HL-60/S4 treated with retinoic acid at 250 ng/mL for 4 days and 3 days (cell line): Measurements from ENCODE around the gene C6orf58.
"Not testable (repeated sequence)": the region's sequence is repeated elsewhere in the genome, so short reads cannot be mapped to it uniquely, and the experiment has no call there.

Experiments
- in situ Hi-C: fragments of 300-500 bp; cut with MboI; formaldehyde crosslinking; loops from 2 replicates; pipeline ENCODE4 v1.7.0; 2022; ENCODE audit warnings: low sequenced_read_pairs

Gene C6orf58

GRCh38 chr6:127589135-127589534, 12.2 kb downstream of the C6orf58 start:
- in situ Hi-C loops, result no loop called here

- in situ Hi-C loops, result no loop called here
Measured at GRCh38 chr6:127590344-127590743, 13.4 kb downstream of the C6orf58 start.

GRCh38 chr6:127592964-127593363, 16.0 kb downstream of the C6orf58 start:
- in situ Hi-C loops, result no loop called here

GRCh38 chr6:127593456-127593855, 16.5 kb downstream of the C6orf58 start:
- in situ Hi-C loops, result not testable (repeated sequence)

- in situ Hi-C loops, result no loop called here
Measured at GRCh38 chr6:127606131-127606562, 29.2 kb downstream of the C6orf58 start.

- in situ Hi-C loops, result no loop called here
Measured at GRCh38 chr6:127608554-127609270, 31.7 kb downstream of the C6orf58 start.

- in situ Hi-C loops, result no loop called here
Measured at GRCh38 chr6:127618729-127619128, 41.8 kb downstream of the C6orf58 start.

- in situ Hi-C loops, result no loop called here
Measured at GRCh38 chr6:127630800-127631199, 53.8 kb downstream of the C6orf58 start.

- in situ Hi-C loops, result no loop called here
Measured at GRCh38 chr6:127634178-127634577, 57.2 kb downstream of the C6orf58 start.

- in situ Hi-C loops, result no loop called here
Measured at GRCh38 chr6:127635091-127635490, 58.1 kb downstream of the C6orf58 start.

GRCh38 chr6:127637830-127638409, 60.9 kb downstream of the C6orf58 start:
- in situ Hi-C loops, result no loop called here
